ENCODE data around the gene INO80C.

INO80C gene

GRCh38 chr18:35513181-35513936, 15.6 kb upstream of the INO80C start:
- TF ChIP-seq, protein P1, sequence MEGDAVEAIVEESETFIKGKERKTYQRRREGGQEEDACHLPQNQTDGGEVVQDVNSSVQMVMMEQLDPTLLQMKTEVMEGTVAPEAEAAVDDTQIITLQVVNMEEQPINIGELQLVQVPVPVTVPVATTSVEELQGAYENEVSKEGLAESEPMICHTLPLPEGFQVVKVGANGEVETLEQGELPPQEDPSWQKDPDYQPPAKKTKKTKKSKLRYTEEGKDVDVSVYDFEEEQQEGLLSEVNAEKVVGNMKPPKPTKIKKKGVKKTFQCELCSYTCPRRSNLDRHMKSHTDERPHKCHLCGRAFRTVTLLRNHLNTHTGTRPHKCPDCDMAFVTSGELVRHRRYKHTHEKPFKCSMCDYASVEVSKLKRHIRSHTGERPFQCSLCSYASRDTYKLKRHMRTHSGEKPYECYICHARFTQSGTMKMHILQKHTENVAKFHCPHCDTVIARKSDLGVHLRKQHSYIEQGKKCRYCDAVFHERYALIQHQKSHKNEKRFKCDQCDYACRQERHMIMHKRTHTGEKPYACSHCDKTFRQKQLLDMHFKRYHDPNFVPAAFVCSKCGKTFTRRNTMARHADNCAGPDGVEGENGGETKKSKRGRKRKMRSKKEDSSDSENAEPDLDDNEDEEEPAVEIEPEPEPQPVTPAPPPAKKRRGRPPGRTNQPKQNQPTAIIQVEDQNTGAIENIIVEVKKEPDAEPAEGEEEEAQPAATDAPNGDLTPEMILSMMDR (IDR thresholded peaks at IDR 0.05), result no peak
- Histone ChIP-seq H3K27ac (peak overlapping the region in 1 of 2 donors; percentile 72), H3K4me3 (no peak overlapping the region)
- no peak for DNase-seq (ENCODE audit: low spot score)

DNA sequence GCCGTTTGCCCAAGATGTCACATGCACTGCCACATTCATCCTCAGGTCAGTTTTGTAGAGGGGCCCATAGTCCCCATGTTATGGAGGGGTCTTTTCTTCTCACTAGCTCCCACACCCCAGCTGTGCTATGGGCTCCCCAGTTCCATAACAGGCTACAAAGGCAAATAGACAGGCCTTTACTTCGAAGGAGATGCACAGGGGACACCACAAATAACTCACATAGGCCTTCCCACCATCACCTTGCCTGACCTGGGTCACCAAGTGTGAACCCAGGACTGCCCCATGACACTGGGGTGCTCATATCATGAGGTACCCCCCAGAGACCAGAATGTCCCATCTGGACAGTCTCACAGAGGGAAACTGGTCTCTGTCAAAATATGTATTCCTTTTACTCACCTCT, 15.0 kb upstream of the INO80C start:
- H3K27ac ChIP-seq, result peak overlapping the region in 1 of 2 donors; percentile 72
- no peak overlapping the region for H3K4me3 ChIP-seq
- TF ChIP-seq, protein P1 (IDR thresholded peaks at IDR 0.05), result no peak

GRCh38 chr18:35511833-35512232, 14.1 kb upstream of the INO80C start:
- H3K4me3 ChIP-seq, result no peak overlapping the region
- TF ChIP-seq, protein P1 (IDR thresholded peaks at IDR 0.05), result no peak
- no peak overlapping the region for H3K27ac ChIP-seq
- DNase-seq (ENCODE audit: low spot score), result peak; percentile 12

More for the DNA sequence above, 15.0 kb upstream of the INO80C start:
- peak; percentile 43 for DNase-seq (ENCODE audit: low spot score)

GRCh38 chr18:35511428-35511827, 13.7 kb upstream of the INO80C start:
- DNase-seq (ENCODE audit: low spot score), result no peak
- H3K4me3 ChIP-seq, result no peak overlapping the region
- H3K27ac ChIP-seq, result no peak overlapping the region
- TF ChIP-seq, protein P1 (IDR thresholded peaks at IDR 0.05), result no peak

GRCh38 chr18:35510076-35510651, 12.4 kb upstream of the INO80C start:
- TF ChIP-seq, protein P1 (IDR thresholded peaks at IDR 0.05), result no peak
- H3K27ac ChIP-seq, result no peak overlapping the region
- DNase-seq (ENCODE audit: low spot score), result peak; percentile 43
- H3K4me3 ChIP-seq, result no peak overlapping the region

GRCh38 chr18:35508746-35509338, 11.1 kb upstream of the INO80C start:
- H3K27ac ChIP-seq, result no peak overlapping the region
- no peak overlapping the region for H3K4me3 ChIP-seq
- peak; percentile 11 for DNase-seq (ENCODE audit: low spot score)
- TF ChIP-seq, protein P1 (IDR thresholded peaks at IDR 0.05), result no peak
